Activated CD8-positive, alpha-beta memory T cell treated with anti-CD3 and anti-CD28 coated beads for 1 hour (primary cell): ENCODE results near the gene MIEN1.
"Not testable (repeated sequence)": the region's sequence is repeated elsewhere in the genome, so short reads cannot be mapped to it uniquely, and the experiment has no call there.

ENCODE experiments used
- DNase-seq, 2 donors: peaks; one replicate each; pipeline ENCODE4 v3.0.0-alpha.2; 2020; ENCODE audit warnings: low read depth in 1 of 2; ENCODE audit errors: extremely low read depth in 1 of 2

Gene MIEN1

DNA sequence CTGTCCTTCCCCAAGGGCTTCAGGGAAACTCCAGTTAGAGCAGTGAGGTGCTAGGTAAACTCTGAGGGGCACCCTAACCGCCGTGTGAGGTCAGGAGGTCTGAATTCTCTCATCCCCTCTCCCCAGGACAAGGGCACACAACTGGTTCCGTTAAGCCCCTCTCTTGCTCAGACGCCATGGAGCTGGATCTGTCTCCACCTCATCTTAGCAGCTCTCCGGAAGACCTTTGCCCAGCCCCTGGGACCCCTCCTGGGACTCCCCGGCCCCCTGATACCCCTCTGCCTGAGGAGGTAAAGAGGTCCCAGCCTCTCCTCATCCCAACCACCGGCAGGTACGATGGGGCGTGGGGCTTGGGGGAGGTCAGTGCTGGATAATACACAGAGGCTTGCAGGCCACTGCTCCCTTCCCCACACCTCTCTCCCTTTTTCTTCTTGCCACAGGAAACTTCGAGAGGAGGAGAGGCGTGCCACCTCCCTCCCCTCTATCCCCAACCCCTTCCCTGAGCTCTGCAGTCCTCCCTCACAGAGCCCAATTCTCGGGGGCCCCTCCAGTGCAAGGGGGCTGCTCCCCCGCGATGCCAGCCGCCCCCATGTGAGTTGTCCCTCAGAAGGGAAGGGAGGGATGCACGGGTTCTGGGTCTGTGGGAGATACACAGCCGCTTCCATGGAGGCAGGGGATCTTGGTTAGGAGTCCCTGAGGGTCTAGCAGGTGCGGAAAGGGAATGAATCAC is 12.0 kb upstream of the MIEN1 start:
- no peak for DNase-seq

DNA sequence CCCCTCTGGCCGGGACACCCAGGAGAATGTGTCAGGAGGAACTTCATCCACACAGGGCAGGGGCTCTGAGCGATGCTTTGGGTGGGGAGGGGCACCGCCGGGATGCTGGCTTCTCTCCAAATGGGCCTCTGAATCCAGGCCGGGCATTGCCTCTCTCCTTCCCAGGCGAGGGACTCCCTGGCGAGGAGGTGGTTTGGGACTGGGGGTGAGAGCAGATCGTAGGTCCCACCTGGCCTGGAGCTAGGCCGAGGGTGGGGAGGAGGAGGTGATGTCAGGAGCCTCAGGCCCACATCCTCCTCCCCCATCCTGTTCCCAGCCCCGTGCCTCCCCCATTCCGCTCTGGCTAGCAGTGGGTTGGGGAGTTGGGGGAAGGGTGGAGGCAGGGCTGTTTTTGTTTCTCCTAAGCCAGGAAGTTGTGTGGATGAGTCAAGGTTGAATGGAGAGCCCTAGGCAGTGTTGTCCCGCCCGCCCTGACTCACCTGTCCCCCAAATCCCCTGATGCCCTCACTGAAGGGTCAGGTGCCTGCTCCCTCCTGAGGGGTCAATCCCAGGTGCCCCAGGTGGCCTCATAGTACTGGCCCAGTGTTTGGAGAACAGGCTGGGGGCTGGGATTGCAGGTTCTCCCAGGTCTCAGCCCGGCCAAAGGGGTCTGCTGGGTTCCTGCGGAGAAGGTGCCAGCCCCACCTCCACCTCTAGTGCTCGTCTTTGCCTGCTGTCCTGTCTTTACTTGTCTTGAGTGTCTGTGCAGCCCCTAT is 10.2 kb upstream of the MIEN1 start:
- no peak for DNase-seq

DNA sequence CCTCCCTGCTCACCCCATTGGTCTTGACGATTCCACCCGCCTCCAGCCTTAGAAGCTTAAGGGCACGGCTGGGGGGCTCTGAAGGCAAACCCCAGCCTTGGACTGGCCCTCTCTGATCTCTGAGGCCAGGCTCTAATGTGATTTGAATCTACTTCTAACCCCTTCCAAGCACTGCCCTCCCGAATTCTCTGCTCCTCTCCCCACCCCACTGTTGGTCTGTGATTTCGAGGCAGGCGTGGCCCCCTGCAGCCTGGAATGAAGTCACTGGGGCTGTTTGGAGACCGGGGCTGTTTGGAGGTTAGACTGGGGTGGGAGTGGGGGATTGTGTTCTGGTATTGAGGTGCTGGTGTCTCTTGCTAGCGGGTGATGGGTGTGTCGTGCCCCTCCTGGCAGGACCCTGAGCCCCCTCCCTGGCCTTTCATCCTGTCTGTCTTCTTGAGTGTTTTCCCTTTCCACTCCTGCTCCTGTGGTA is 9.6 kb upstream of the MIEN1 start:
- DNase-seq = no peak

DNA sequence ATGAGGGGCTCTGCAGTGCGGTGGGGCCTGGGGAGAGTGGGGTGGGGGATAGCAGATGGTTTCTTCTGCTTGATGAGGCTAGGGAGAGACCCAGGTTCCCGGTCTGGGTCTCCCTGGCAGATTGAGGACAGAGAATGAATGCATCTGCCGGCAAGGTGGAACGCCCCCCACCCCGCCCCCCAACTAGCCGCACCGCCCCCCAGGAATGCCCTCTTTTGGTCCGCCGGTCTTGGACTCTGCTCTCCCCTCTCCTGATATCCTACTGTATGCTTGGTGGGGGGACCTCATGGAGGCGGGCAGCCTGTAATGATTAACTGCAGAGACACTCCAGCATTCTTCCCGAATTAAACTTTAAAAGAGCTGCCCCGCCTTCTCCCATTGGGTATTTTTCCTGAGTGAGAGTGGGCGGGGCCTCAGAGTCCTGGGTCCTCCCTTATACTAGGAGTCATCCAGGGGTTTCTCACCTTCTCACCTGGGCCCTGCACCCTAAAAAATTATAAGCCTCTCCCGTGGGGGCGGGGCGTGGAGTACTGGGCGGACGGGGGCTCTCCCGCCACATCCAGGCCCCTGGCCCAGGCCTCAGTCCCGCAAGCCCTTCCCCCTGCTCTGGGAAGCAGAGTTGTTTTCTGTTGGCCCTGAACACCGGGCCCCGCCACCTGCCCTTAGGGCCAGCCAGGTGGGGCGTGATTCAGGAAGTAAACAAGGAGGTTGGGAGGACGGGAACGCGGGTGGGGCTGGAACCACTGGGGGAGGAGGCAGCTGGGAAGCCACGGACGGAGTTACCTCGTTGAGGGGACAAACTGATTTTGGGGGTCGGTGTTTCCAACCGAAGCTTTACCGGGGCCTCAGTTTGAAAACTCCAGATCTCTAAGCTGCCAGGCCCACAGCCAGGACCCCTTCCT is 8.9 kb upstream of the MIEN1 start:
- DNase-seq = no peak

DNA sequence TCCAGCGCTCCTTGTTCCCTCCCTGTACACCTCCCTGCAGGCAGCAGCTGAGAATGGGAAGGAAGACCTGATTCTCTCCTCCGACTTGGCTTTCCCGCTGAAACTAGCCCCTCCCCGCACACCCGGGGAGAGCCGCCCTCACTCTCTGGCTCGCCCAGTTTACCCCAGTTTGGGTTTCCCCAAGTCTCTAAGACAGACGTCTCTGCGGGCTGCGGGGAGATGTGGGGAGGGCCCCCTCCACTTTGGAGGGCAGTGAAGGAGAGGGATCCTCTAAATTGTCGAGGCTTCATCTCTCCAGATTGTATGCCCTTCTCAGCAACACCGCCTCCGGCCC is 8.2 kb upstream of the MIEN1 start:
- no peak for DNase-seq

DNA sequence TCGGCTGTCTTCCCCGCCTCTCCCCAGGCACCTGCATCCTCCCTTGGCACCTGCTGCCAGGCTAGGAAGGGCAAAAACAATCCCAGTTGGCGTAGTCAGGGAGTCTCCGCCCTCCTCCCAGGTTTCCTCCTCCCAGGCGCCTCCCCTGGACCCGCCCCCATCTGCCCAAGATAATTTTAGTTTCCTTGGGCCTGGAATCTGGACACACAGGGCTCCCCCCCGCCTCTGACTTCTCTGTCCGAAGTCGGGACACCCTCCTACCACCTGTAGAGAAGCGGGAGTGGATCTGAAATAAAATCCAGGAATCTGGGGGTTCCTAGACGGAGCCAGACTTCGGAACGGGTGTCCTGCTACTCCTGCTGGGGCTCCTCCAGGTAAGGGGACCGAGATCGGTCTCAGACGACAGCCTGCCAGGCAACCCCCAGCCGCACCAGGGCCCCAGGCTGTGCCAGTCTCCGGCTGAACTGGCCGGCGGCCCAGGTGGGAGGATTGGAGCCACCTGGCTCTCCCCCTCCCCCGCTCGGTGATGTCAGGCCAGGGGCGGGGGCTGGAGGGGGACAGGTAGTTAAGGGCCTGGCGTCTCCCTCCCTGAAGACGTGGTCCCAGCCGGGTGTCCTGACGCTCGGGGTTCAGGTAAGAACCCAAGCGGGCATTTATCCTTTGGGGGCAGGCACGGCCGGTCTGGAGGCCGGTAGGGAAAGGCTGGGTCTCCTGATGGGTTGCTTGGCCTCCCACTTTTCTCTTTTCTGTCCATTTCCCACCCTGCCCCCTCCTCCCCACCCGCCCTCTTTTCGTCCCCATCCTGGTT is 7.6 kb upstream of the MIEN1 start, which contains the start of gene GRB7:
TSS of gene GRB7 (plus strand) at position 179 of the 808 bp plus-strand sequence. CDS start 4,364 bp downstream, outside the sequence.
- DNase-seq = no peak

DNA sequence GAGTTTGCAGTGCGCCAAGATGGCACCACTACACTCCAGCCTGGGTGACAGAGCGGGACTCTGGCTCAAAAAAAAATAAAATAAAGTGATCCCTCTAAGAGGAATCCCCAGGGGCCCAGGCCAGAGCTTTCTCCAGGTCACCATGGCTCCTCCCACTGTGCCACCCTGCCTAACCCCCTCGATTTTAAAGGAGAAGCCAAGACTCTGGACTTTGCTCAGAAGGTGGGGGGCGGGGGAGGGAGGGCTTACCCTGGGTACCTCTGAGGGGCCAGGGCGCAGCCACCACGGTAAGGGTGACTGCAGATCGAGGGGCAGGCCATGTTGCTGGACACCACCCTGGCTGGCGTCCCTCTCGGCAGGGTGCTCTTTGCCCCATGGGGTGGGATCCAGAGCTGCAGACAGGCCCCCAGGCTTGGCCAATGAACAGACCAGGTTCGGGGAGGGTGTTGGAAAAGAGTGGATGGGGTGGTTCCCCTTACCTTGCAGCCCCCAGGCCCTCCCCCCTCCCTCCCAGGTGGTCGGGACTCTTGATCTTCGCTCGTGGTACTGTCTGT is 7.0 kb upstream of the MIEN1 start:
- no peak for DNase-seq

DNA sequence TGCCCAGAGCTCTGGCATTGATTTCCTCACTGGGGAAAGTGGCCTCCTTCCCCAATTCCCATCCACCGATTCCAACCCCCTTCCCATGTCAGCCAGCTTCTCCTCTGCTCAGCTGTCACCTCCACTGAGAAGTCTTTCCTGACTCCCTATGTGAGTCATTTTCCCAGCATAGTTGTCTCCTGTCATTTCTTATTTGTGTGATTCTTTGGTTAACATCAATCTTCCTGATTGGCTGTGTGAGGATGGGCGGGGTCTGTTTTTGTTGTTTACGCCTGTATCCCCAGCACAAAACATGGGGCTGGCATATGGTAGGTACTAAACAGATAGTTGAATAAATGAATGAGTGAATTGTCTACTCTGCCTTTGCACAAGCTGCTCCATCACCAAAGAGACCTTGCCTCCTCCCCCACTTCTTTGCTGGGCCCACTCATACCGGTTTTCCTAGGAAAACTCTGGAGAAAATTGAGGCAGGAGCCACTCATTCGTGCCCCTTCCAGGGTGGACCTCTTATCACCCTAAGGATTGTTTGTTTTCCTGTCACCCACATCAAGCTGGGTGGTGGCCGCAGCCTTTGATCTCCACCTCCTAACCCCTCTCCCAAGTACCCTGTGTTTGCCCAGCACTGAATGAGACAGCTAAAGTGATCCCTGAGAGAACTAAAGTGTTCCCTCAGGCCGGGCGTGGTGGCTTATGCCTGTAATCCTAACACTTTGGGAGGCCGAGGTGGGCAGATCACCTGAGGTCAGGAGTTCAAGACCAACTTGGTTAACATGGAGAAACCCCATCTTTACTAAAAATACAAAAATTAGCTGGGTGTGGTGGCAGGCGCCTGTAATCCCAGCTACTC is 6.2 kb upstream of the MIEN1 start:
- DNase-seq = no peak

DNA sequence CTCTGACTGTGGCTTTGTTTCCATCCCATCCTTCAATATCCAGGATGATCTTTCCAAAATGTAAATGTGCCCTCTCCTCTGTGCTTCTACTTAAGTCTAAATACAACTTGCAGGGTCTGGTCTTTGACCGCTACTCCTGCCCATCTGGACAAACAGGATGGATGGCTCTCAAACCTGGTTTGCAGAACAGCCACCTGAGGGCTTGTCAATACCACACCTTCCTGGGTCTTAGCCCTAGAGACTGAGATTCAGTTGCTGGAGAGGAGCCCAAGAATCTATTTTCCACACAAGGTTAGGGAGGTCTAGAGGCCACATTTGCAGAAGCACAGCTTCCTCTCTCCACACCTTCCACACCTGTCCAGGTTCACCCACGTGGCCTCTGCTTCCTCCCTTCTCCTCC is 5.5 kb upstream of the MIEN1 start:
- DNase-seq = no peak

DNA sequence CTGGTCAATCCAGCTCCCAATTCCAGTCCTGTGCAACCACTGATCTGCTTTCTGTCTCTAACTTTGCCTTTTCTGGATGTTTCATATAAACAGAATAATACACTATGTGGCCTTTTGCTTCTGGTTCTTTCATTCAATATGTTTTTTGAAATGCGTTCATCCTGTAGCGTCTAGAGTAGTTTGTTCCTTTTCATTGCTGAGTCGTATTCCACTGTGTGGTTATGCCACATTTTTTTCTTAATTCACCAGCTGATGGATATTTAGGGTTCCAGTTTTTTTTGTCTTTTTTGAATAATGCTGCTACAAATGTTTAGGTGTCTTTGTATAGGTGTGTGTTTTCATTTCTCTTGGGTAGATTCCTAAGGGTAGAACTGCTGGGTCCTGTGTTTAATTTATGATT is 2.3 kb upstream of the MIEN1 start:
- no peak for DNase-seq

DNA sequence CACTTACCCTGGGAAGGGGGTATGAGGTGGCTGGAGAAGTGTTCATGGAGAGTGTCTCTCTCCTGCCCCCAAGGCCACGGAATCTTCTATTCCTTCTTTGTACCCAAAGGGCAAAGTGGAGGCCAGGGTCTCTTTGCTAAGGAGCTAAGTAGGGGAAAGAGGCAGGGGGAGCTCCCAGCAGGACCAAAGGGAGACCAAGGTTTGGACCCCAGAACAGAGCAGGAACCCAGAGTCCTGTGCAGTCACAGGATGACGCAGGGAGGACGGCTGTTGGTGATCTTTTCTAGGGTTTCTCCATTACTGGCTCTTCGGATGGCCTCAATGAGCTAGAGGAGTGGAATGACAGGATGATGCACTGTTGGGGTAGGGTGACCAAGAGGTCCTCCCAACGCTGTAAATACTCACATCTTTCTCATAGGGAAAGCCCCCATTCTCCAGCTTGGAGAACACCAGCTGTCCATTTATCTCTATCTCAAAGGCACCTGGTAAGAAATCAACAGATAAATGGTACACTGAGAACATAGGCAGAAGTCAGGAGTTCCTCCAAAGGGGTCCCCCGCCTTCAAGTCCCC is 966 bp downstream of the MIEN1 start:
- DNase-seq = no peak

DNA sequence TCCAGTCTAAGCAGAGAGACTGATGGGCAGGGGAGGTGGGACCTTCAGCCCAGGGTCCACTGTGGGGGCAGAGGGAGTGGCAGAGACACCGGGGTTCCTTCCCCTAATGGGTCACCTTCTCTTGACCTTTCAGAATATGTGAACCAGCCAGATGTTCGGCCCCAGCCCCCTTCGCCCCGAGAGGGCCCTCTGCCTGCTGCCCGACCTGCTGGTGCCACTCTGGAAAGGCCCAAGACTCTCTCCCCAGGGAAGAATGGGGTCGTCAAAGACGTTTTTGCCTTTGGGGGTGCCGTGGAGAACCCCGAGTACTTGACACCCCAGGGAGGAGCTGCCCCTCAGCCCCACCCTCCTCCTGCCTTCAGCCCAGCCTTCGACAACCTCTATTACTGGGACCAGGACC is 2.8 kb downstream of the MIEN1 start:
- DNase-seq = no peak

DNA sequence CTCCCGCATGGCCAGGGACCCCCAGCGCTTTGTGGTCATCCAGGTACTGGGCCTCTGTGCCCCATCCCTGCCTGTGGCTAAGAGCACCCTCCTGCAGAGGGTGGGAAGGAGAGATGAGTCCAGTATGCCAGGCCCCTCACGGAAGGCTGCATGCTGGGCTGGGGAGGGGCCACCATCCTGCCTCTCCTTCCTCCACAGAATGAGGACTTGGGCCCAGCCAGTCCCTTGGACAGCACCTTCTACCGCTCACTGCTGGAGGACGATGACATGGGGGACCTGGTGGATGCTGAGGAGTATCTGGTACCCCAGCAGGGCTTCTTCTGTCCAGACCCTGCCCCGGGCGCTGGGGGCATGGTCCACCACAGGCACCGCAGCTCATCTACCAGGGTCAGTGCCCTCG is 3.7 kb downstream of the MIEN1 start:
- DNase-seq = no peak

DNA sequence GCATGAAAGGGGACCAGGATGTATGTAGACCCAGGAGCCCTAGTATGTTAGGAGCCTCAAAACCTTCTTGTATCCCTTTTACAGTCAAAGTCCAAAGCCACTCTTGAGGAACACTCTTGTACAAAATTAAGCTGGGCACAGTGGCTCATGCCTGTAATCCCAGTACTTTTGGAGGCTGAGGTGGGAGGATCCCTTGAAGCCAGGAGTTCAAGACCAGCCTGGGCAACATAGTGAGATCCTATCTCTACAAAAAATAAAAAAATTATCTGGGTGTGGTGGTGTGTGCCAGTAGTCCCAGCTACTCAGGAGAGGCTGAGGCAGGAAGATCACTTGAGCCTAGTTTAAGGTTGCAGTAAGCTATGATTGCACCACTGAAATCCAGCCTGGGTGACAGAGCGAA is 4.4 kb downstream of the MIEN1 start:
- not testable (repeated sequence) for DNase-seq

DNA sequence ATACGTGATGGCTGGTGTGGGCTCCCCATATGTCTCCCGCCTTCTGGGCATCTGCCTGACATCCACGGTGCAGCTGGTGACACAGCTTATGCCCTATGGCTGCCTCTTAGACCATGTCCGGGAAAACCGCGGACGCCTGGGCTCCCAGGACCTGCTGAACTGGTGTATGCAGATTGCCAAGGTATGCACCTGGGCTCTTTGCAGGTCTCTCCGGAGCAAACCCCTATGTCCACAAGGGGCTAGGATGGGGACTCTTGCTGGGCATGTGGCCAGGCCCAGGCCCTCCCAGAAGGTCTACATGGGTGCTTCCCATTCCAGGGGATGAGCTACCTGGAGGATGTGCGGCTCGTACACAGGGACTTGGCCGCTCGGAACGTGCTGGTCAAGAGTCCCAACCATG is 5.6 kb downstream of the MIEN1 start:
- no peak for DNase-seq

DNA sequence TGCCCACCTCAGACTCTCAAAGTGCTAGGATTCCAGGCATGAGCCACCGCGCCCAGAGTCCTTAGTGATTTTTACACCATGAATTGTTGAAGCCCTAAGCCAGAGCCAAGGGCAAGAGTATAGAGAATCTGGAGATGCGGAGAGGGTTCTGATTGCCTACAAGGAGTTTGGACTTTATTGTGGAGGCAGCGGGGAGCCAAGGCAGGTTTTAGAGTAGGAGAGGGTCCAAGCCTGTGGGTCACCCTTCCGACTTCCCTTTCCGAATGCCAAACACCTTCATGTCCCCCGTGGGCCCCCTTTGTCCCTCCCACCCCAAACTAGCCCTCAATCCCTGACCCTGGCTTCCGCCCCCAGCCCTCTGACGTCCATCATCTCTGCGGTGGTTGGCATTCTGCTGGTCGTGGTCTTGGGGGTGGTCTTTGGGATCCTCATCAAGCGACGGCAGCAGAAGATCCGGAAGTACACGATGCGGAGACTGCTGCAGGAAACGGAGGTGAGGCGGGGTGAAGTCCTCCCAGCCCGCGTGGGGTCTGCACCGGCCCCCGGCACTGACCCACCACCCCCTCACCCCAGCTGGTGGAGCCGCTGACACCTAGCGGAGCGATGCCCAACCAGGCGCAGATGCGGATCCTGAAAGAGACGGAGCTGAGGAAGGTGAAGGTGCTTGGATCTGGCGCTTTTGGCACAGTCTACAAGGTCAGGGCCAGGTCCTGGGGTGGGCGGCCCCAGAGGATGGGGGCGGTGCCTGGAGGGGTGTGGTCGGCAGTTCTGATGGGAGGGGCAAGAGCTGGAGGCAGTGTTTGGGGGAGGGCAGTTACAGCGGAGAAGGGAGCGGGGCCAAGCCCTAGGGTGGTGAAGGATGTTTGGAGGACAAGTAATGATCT is 7.1 kb downstream of the MIEN1 start:
- DNase-seq = no peak

DNA sequence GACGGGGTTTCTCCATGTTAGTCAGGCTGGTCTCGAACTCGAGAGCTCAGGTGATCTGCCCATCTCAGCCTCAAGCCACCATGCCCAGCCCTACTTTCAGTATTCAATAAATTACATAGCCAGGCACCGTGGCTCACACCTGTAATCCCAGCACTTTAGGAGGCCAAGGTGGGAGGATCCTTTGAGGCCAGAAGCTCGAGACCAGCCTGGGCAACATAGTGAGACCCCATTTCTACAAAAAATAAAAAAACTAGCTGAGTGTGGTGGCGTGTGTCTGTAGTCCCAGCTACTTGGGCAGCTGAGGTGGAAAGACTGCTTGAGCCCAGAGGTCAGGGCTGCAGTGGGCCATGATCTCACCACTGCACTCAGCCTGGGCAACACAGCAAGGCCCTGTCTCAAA is 8.2 kb downstream of the MIEN1 start:
- no peak for DNase-seq
